Measurements from ENCODE around the gene TJP1. TPM values are rescaled to one million over a fixed set of nuclear protein-coding genes. Genes with fewer than 3 reads are reported as not detected.

Gene TJP1
- total RNA-seq, 1 experiment from 2014 or later: 67.0 TPM

DNA sequence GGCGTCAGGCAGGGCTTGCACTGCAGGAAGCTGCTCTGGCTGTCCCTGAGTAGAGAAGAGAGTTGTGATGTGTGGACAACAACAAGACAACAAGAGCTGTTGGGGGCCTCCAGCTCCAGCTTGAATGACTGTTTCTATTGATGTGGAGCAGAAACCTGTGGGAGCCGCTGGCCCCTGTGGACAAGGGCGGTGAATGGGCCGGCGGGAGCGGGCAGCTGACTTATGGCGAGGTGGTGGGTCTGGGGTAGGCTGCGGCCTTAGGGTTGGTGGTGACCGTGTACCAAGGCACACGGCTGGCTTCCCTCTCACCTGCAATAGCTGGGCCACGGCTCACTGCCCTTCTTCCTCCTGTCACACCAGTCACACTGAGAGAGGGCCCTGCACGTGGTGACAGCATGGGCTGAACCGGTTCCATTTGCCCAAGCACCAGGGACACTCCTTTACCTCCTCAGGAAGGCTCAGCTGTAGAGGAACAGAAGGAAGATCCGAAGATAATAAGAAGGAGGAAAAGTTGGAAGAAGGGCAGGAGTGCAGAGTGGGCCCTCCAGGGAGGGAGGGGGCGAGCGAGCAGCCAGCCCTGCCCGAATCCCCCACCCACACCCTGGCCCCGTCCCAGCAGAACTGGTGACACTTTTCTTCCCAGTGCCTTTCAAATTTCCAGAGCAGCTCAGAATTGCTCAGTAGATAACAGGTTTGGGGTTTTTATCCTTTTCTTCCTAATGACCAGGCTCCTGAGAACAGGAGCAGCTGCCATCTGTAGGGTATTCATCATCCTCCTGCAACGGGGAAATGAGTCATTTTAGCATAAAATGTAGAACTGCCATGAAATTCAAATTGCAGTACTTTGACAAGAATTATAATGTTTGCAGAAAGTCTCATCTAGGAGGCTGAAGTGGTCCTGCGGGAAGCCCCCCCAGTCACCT lies 136.9 kb downstream of the TJP1 start:
- Histone ChIP-seq H3K4me1 (ENCODE audit: insufficient read depth, low read length) (peaks cover 34% of the 10 kb centered on the region), H3K4me2 (ENCODE audit: low read length) (peak overlapping the region; percentile 52), H3K36me3 (ENCODE audit: low read depth, low read length) (no peaks in the 10 kb centered on the region), H3K79me2 (ENCODE audit: low read length) (no peaks in the 10 kb centered on the region), H3K27ac (ENCODE audit: low read length) (peak overlapping the region; percentile 76), H3K27me3 (ENCODE audit: low read length) (no peaks in the 10 kb centered on the region), H3K4me3 (ENCODE audit: low read length) (no peak overlapping the region), H3F3A (ENCODE audit: low read length, unreplicated experiment) (no peaks in the 10 kb centered on the region), H3K9ac (ENCODE audit: low read length) (no peak overlapping the region), H4K20me1 (ENCODE audit: low read length) (no peaks in the 10 kb centered on the region), H3K9me3 (ENCODE audit: low read length) (no peaks in the 10 kb centered on the region), H2AFZ (ENCODE audit: low read length) (no peak overlapping the region), H3K9me2 (replicated peaks; ENCODE audit: low read length) (no peaks in the 10 kb centered on the region)
- ChIA-PET CTCF (no interaction called here), POLR2A (ENCODE audit: unreplicated experiment) (no interaction called here)
- peak; percentile 74 for DNase-seq
- peak; percentile 84 for ATAC-seq
- BruUV-seq (replicated peaks): no TSS peak
- no peak for TF ChIP-seq EZH2phosphoT487 (IDR thresholded peaks at IDR 0.05; ENCODE audit: borderline replicate concordance, low read length)
- no peak for TF ChIP-seq EZH2 (IDR thresholded peaks at IDR 0.05; ENCODE audit: low read length, unreplicated experiment)
- TF ChIP-seq, protein P1, sequence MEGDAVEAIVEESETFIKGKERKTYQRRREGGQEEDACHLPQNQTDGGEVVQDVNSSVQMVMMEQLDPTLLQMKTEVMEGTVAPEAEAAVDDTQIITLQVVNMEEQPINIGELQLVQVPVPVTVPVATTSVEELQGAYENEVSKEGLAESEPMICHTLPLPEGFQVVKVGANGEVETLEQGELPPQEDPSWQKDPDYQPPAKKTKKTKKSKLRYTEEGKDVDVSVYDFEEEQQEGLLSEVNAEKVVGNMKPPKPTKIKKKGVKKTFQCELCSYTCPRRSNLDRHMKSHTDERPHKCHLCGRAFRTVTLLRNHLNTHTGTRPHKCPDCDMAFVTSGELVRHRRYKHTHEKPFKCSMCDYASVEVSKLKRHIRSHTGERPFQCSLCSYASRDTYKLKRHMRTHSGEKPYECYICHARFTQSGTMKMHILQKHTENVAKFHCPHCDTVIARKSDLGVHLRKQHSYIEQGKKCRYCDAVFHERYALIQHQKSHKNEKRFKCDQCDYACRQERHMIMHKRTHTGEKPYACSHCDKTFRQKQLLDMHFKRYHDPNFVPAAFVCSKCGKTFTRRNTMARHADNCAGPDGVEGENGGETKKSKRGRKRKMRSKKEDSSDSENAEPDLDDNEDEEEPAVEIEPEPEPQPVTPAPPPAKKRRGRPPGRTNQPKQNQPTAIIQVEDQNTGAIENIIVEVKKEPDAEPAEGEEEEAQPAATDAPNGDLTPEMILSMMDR (conservative IDR thresholded peaks at IDR 0.05; ENCODE audit: low read depth, low read length): no peak
- intact Hi-C loops (cut with micrococcal nuclease): no loop called here

DNA sequence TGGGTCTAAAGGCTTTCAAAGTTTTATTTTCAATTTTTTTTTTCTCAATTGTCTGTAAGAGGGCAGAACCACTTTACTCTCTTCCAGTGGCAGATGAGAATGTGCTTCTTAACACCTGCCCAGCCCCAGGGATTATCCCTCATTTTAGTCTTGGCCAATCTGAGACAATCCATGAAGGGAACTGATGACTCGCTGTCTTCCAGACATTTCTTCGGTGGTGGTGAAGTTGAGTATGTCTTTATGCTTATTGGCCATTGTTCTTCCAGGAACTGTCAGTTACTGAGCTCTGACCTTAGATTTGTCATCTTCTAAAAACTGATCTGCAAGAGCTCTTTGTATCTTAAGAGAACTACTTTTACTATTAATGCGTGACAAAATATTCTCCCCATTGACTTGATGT lies 139.5 kb downstream of the TJP1 start:
- Histone ChIP-seq H3K4me2 (ENCODE audit: low read length) (no peak overlapping the region), H3F3A (ENCODE audit: low read length, unreplicated experiment) (no peaks in the 10 kb centered on the region), H3K27ac (ENCODE audit: low read length) (no peak overlapping the region), H3K9me3 (ENCODE audit: low read length) (no peaks in the 10 kb centered on the region), H3K79me2 (ENCODE audit: low read length) (no peaks in the 10 kb centered on the region), H3K27me3 (ENCODE audit: low read length) (no peaks in the 10 kb centered on the region), H3K9me2 (replicated peaks; ENCODE audit: low read length) (no peaks in the 10 kb centered on the region), H3K36me3 (ENCODE audit: low read depth, low read length) (no peaks in the 10 kb centered on the region), H3K4me3 (ENCODE audit: low read length) (no peak overlapping the region), H3K4me1 (ENCODE audit: insufficient read depth, low read length) (peaks cover 38% of the 10 kb centered on the region), H4K20me1 (ENCODE audit: low read length) (no peaks in the 10 kb centered on the region), H3K9ac (ENCODE audit: low read length) (no peak overlapping the region), H2AFZ (ENCODE audit: low read length) (no peak overlapping the region)
- no TSS peak for BruUV-seq (replicated peaks)
- CTCF ChIA-PET: no interaction called here
- TF ChIP-seq, protein P1 (conservative IDR thresholded peaks at IDR 0.05; ENCODE audit: low read depth, low read length): no peak
- no peak for TF ChIP-seq EZH2phosphoT487 (IDR thresholded peaks at IDR 0.05; ENCODE audit: borderline replicate concordance, low read length)
- no peak for DNase-seq
- intact Hi-C loops (cut with micrococcal nuclease): no loop called here
- ATAC-seq: no peak
- POLR2A ChIA-PET (ENCODE audit: unreplicated experiment): no interaction called here

DNA sequence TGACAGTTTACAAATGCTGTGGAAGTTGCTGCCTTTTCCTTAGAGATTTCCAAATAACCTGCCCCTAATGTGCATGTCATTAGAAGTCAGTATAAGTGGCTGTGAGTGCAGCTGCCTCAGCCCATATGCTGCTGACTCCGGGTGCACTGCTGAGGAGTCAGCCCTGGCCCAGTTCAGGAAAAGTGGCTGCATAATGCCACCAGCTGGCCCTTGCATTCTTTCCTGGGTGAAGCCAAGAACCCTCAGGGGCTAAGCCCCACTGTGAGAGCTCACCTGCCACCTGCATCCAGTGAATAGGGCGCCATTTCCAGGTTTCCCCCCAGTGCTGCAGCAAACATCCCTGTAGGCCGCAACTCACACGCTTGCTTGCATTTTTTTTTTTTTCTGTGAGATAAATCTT lies 139.9 kb downstream of the TJP1 start:
- Histone ChIP-seq H3K9ac (ENCODE audit: low read length) (no peak overlapping the region), H3K79me2 (ENCODE audit: low read length) (no peaks in the 10 kb centered on the region), H3K36me3 (ENCODE audit: low read depth, low read length) (no peaks in the 10 kb centered on the region), H4K20me1 (ENCODE audit: low read length) (no peaks in the 10 kb centered on the region), H3K9me3 (ENCODE audit: low read length) (no peaks in the 10 kb centered on the region), H2AFZ (ENCODE audit: low read length) (no peak overlapping the region), H3K4me1 (ENCODE audit: insufficient read depth, low read length) (peaks cover 38% of the 10 kb centered on the region), H3K4me3 (ENCODE audit: low read length) (no peak overlapping the region), H3K4me2 (ENCODE audit: low read length) (no peak overlapping the region), H3F3A (ENCODE audit: low read length, unreplicated experiment) (no peaks in the 10 kb centered on the region), H3K27ac (ENCODE audit: low read length) (no peak overlapping the region), H3K9me2 (replicated peaks; ENCODE audit: low read length) (no peaks in the 10 kb centered on the region), H3K27me3 (ENCODE audit: low read length) (no peaks in the 10 kb centered on the region)
- intact Hi-C loops (cut with micrococcal nuclease): no loop called here
- no peak for DNase-seq
- BruUV-seq (replicated peaks): no TSS peak
- TF ChIP-seq EZH2phosphoT487 (IDR thresholded peaks at IDR 0.05; ENCODE audit: borderline replicate concordance, low read length): no peak
- TF ChIP-seq, protein P1 (conservative IDR thresholded peaks at IDR 0.05; ENCODE audit: low read depth, low read length): no peak
- TF ChIP-seq EZH2 (IDR thresholded peaks at IDR 0.05; ENCODE audit: low read length, unreplicated experiment): no peak
- CTCF ChIA-PET: no interaction called here
- POLR2A ChIA-PET (ENCODE audit: unreplicated experiment): no interaction called here
- ATAC-seq: no peak

All from PC-3 (cell line).